Measurements from ENCODE around the gene MIPEP. TPM values are rescaled to one million over a fixed set of nuclear protein-coding genes. Genes with fewer than 3 reads are reported as not detected.

Gene MIPEP
- total RNA-seq, 2 experiments from 2014 or later: 17.2 to 18.5 TPM

DNA sequence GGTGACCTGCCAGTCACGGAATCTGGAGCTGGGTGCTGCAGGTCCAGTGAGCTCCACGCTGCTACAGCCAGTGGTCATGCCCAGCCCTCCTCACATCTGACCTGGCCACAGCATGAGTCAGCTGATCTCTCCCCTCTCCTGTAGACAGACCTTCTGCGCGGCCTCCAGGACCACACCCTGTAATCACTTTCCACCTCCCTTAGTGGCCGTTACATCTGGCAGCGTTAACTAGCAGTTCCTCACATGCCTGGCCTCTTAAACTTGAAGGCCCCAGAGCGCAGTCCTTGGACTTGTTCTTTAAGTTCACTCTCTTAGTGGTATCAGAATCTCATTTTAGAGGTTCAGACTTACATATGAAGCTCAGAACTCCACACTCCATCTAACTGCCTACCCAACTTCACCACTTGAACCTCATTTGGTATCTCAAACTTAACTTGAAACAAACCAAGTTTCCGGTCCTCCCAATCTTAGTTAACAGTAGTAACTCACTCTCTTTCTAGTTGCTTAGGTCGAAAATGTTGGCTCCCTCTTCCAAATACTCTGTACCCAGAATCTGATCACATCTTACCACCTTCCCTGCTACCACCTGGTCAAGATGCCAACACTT, 22.7 kb downstream of the MIPEP start:
- ATAC-seq (no peak), DNase-seq (no peak)
- Mint-ChIP-seq H3K36me3 (ENCODE audit: low read depth) (peaks cover 4% of the 10 kb centered on the region), H3K9me3 (no peaks in the 10 kb centered on the region), H3K4me1 (ENCODE audit: low read depth) (no peaks in the 10 kb centered on the region), H3K4me3 (no peak overlapping the region), H3K27ac (no peak overlapping the region), H3K27me3 (no peaks in the 10 kb centered on the region)
- intact Hi-C loops (cut with micrococcal nuclease): no loop called here
- ChIA-PET CTCF (no interaction called here), POLR2A (no interaction called here)
- TF ChIP-seq, protein P1, sequence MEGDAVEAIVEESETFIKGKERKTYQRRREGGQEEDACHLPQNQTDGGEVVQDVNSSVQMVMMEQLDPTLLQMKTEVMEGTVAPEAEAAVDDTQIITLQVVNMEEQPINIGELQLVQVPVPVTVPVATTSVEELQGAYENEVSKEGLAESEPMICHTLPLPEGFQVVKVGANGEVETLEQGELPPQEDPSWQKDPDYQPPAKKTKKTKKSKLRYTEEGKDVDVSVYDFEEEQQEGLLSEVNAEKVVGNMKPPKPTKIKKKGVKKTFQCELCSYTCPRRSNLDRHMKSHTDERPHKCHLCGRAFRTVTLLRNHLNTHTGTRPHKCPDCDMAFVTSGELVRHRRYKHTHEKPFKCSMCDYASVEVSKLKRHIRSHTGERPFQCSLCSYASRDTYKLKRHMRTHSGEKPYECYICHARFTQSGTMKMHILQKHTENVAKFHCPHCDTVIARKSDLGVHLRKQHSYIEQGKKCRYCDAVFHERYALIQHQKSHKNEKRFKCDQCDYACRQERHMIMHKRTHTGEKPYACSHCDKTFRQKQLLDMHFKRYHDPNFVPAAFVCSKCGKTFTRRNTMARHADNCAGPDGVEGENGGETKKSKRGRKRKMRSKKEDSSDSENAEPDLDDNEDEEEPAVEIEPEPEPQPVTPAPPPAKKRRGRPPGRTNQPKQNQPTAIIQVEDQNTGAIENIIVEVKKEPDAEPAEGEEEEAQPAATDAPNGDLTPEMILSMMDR (IDR thresholded peaks at IDR 0.05): no peak

DNA sequence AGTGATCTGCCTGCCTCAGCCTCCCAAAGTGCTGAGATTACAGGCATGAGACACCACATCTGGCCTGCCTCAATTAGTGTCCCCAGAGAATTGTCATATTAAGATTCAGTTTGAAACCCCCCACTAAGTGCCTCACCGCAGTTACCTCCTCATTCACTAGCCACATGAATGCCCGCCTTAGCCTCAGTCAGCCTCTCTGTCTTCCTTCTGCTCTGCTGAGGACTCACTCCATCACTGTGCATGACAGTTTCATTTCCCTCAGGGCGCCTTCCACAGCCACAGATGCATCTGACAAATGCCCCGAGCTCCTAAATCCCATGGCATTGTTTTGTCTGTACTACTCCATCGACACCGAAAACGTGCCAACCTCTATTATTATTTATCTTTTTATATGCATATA, 23.3 kb downstream of the MIPEP start:
- ATAC-seq (no peak), DNase-seq (no peak)
- H3K27me3 Mint-ChIP-seq: no peaks in the 10 kb centered on the region
- no peaks in the 10 kb centered on the region for H3K9me3 Mint-ChIP-seq
- no peak overlapping the region for H3K4me3 Mint-ChIP-seq
- H3K27ac Mint-ChIP-seq: no peak overlapping the region
- H3K4me1 Mint-ChIP-seq (ENCODE audit: low read depth): no peaks in the 10 kb centered on the region
- H3K36me3 Mint-ChIP-seq (ENCODE audit: low read depth): peaks cover 7% of the 10 kb centered on the region
- ChIA-PET POLR2A (no interaction called here), CTCF (no interaction called here)
- intact Hi-C loops (cut with micrococcal nuclease): no loop called here
- TF ChIP-seq, protein P1 (IDR thresholded peaks at IDR 0.05): no peak

DNA sequence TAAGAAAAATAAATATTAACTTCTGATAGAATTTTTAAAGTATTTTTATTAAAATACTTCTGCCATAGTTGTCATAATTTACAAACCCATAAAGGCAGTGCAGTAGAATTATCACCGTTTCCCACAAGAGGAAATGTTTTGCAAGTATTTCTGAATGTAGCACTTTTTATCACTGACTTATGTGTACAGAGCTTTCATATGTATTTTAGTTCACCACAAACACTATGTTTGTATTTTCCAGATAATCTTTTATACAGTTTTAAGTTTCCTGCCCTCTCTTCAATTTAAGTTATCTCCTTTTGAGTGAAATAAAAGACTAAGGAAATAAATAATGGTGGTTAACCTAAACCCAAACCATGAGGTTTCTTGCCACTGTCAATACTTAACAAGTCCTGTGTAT, 24.2 kb downstream of the MIPEP start:
- no peak overlapping the region for H3K27ac Mint-ChIP-seq
- intact Hi-C loops (cut with micrococcal nuclease): no loop called here
- peaks cover 7% of the 10 kb centered on the region for H3K36me3 Mint-ChIP-seq (ENCODE audit: low read depth)
- no peaks in the 10 kb centered on the region for H3K9me3 Mint-ChIP-seq
- CTCF ChIA-PET: no interaction called here
- POLR2A ChIA-PET: no interaction called here
- no peak for ATAC-seq
- no peak for DNase-seq
- TF ChIP-seq, protein P1 (IDR thresholded peaks at IDR 0.05): no peak
- H3K4me3 Mint-ChIP-seq: no peak overlapping the region
- H3K27me3 Mint-ChIP-seq: no peaks in the 10 kb centered on the region
- no peaks in the 10 kb centered on the region for H3K4me1 Mint-ChIP-seq (ENCODE audit: low read depth)

GRCh38 chr13:23861310-23861709, 27.9 kb downstream of the MIPEP start:
- CTCF ChIA-PET: no interaction called here
- Mint-ChIP-seq H3K27ac (no peak overlapping the region), H3K4me3 (no peak overlapping the region), H3K9me3 (no peaks in the 10 kb centered on the region), H3K4me1 (ENCODE audit: low read depth) (peaks cover 3% of the 10 kb centered on the region), H3K27me3 (no peaks in the 10 kb centered on the region), H3K36me3 (ENCODE audit: low read depth) (peaks cover 7% of the 10 kb centered on the region)
- DNase-seq (no peak), ATAC-seq (no peak)
- TF ChIP-seq, protein P1 (IDR thresholded peaks at IDR 0.05): no peak
- intact Hi-C loops (cut with micrococcal nuclease): no loop called here
- POLR2A ChIA-PET: no interaction called here

- Mint-ChIP-seq H3K4me3 (no peak overlapping the region), H3K9me3 (no peaks in the 10 kb centered on the region), H3K27ac (no peak overlapping the region), H3K27me3 (no peaks in the 10 kb centered on the region), H3K36me3 (ENCODE audit: low read depth) (peaks cover 7% of the 10 kb centered on the region), H3K4me1 (ENCODE audit: low read depth) (peaks cover 5% of the 10 kb centered on the region)
- DNase-seq: no peak
- ChIA-PET CTCF (no interaction called here), POLR2A (no interaction called here)
- TF ChIP-seq, protein P1 (IDR thresholded peaks at IDR 0.05): no peak
- intact Hi-C loops (cut with micrococcal nuclease): no loop called here
- no peak for ATAC-seq
Observed at GRCh38 chr13:23859904-23860303, 29.3 kb downstream of the MIPEP start.
